SK-N-MC (cell line): ENCODE measurements around the gene UMPS.
"Not testable (repeated sequence)": the region's sequence is repeated elsewhere in the genome, so short reads cannot be mapped to it uniquely, and the experiment has no call there.

Experiments used
- EZH2 ChIP-seq: fragments of 200-600 bp; sonication (generic); IDR thresholded peaks from one replicate; pipeline ENCODE4 v1.6.1; 2017; ENCODE audit warnings: antibody characterized with exemption
- POLR2AphosphoS5 ChIP-seq: IDR thresholded peaks from 2 replicates; pipeline ENCODE4 v1.6.1; 2012; ENCODE audit warnings: mild to moderate bottlenecking, low read depth, low read length, borderline replicate concordance

DNA sequence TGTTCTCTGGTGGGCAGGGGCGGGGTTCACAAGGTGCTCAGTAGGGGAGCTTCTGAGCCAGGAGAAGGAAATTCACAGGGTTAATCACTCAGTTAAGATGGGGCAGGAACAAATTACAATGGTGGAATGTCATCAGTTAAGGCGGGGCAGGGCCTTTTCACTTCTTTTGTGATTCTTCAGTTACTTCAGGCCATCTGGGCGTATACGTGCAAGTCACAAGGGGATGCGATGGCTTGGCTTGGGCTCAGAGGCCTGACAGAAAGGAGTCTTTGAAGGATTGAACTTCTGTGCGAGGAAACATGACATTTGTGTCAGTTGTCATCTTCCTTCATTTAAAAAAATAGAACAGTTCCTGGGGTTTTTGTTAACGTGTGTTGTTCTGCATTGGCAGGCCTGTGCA lies 27.7 kb downstream of the UMPS start:
- TF ChIP-seq EZH2, POLR2AphosphoS5: not testable (repeated sequence)
